DOHH2 (cell line): ENCODE measurements around the gene BMPER.

Source experiments
- EZH2phosphoT487 ChIP-seq: fragments of 200-600 bp; sonication (generic); IDR thresholded peaks from 2 replicates; pipeline ENCODE4 v1.6.1; 2017; ENCODE audit warnings: borderline replicate concordance, mild to moderate bottlenecking, antibody characterized with exemption, low read length, moderate library complexity, mixed read lengths
- TF ChIP-seq, protein P1 (sequence below): fragments of 200-600 bp; sonication (generic); IDR thresholded peaks from one replicate; pipeline ENCODE4 v1.5.1; 2014; ENCODE audit warnings: antibody characterized with exemption, mild to moderate bottlenecking, low read depth, low read length; ENCODE audit not compliant: poor library complexity, severe bottlenecking

- TF ChIP-seq, protein P1, sequence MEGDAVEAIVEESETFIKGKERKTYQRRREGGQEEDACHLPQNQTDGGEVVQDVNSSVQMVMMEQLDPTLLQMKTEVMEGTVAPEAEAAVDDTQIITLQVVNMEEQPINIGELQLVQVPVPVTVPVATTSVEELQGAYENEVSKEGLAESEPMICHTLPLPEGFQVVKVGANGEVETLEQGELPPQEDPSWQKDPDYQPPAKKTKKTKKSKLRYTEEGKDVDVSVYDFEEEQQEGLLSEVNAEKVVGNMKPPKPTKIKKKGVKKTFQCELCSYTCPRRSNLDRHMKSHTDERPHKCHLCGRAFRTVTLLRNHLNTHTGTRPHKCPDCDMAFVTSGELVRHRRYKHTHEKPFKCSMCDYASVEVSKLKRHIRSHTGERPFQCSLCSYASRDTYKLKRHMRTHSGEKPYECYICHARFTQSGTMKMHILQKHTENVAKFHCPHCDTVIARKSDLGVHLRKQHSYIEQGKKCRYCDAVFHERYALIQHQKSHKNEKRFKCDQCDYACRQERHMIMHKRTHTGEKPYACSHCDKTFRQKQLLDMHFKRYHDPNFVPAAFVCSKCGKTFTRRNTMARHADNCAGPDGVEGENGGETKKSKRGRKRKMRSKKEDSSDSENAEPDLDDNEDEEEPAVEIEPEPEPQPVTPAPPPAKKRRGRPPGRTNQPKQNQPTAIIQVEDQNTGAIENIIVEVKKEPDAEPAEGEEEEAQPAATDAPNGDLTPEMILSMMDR, result no peak
- no peak for TF ChIP-seq EZH2phosphoT487
Measured at GRCh38 chr7:34022626-34023025, 117.3 kb downstream of the BMPER start.
